ENCODE data around the gene ANKRD13D.
"Not testable (repeated sequence)": the region's sequence is repeated elsewhere in the genome, so short reads cannot be mapped to it uniquely, and the experiment has no call there.

The ANKRD13D gene

GRCh38 chr11:67317888-67318555 is 28.9 kb downstream of the ANKRD13D start:
- DNase-seq (ENCODE audit: low spot score): no peak

- DNase-seq (ENCODE audit: low spot score): not testable (repeated sequence)
Observed at GRCh38 chr11:67318876-67319275, 29.8 kb downstream of the ANKRD13D start.

GRCh38 chr11:67320011-67320410 is 30.9 kb downstream of the ANKRD13D start:
- DNase-seq (ENCODE audit: low spot score): no peak

- DNase-seq (ENCODE audit: low spot score): no peak
Observed at GRCh38 chr11:67320691-67321090, 31.6 kb downstream of the ANKRD13D start.

GRCh38 chr11:67321313-67321871 is 32.3 kb downstream of the ANKRD13D start:
- DNase-seq (ENCODE audit: low spot score): no peak

GRCh38 chr11:67322049-67322448 is 32.9 kb downstream of the ANKRD13D start:
- no peak for DNase-seq (ENCODE audit: low spot score)

GRCh38 chr11:67323526-67323925 is 34.4 kb downstream of the ANKRD13D start:
- no peak for DNase-seq (ENCODE audit: low spot score)

GRCh38 chr11:67332081-67332691 is 43.1 kb downstream of the ANKRD13D start:
- no peak for DNase-seq (ENCODE audit: low spot score)

- no peak for DNase-seq (ENCODE audit: low spot score)
Observed at GRCh38 chr11:67337257-67337656, 48.2 kb downstream of the ANKRD13D start.

- DNase-seq (ENCODE audit: low spot score): no peak
Observed at GRCh38 chr11:67344264-67344663, 55.2 kb downstream of the ANKRD13D start.

- no peak for DNase-seq (ENCODE audit: low spot score)
Observed at GRCh38 chr11:67345247-67345919, 56.3 kb downstream of the ANKRD13D start.

- DNase-seq (ENCODE audit: low spot score): no peak
Observed at GRCh38 chr11:67345920-67346819, 57.1 kb downstream of the ANKRD13D start.

GRCh38 chr11:67347964-67348749 is 59.1 kb downstream of the ANKRD13D start:
- no peak for DNase-seq (ENCODE audit: low spot score)

GRCh38 chr11:67349036-67349435 is 59.9 kb downstream of the ANKRD13D start:
- no peak for DNase-seq (ENCODE audit: low spot score)

GRCh38 chr11:67349457-67349856 is 60.4 kb downstream of the ANKRD13D start:
- DNase-seq (ENCODE audit: low spot score): no peak

- no peak for DNase-seq (ENCODE audit: low spot score)
Observed at GRCh38 chr11:67349928-67350465, 60.9 kb downstream of the ANKRD13D start.

GRCh38 chr11:67351275-67352005 is 62.3 kb downstream of the ANKRD13D start:
- peak; percentile 68 for DNase-seq (ENCODE audit: low spot score)
